KOPT-K1 (cell line): Measurements from ENCODE around the gene IFITM5.
A peak's percentile ranks its signal among the peaks of the same experiment; 100 is the strongest.
"Not testable (repeated sequence)": the region's sequence is repeated elsewhere in the genome, so short reads cannot be mapped to it uniquely, and the experiment has no call there.

ENCODE experiments used
- H3K27ac ChIP-seq: fragments of 200-600 bp; sonication (generic); 2 replicates; pipeline ENCODE4 v1.5.1; 2016; ENCODE audit warnings: antibody characterized with exemption, mild to moderate bottlenecking, low read depth, low read length; ENCODE audit not compliant: poor library complexity, severe bottlenecking
- H3K36me3 ChIP-seq: fragments of 200-600 bp; sonication (generic); 2 replicates; pipeline ENCODE4 v1.5.1; 2017; ENCODE audit warnings: antibody characterized with exemption, mild to moderate bottlenecking, low read length, moderate library complexity; ENCODE audit not compliant: insufficient read depth
- H3K9me3 ChIP-seq: fragments of 200-600 bp; sonication (generic); 2 replicates; pipeline ENCODE4 v1.5.1; 2017; ENCODE audit warnings: antibody characterized with exemption, low read length, mild to moderate bottlenecking; ENCODE audit not compliant: insufficient read depth, poor library complexity, severe bottlenecking

The IFITM5 gene

DNA sequence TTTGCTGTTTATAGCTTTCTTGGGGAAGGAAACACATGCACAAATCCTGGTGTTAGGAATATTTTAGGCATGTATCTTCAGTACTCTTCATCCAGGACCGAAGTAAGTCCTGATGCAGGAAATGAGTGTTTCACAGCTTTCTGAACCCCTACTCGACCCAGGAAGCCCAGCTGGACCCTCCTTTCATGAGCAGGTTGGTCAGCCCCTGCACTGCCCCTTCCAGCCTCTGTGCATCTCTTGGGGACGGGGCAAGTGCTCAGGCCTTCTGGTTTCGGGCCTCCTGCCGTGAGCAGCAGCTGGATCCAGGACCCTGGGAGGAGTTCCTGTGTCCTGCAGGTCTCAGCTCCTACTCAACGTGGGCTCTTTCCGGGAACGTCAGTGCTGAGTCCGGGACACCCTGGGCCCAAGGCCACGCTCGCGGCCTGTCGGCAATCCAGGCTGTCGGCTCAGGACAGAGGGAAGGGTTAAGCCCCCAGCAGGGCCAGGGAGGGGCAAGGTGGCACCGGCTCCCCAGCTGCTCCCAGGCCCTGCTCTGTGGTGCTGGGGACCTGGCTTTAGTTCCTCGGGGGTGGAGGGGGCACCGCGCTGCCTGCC is 10.8 kb upstream of the IFITM5 start:
- H3K36me3 ChIP-seq, H3K9me3 ChIP-seq: not testable (repeated sequence)
- H3K27ac ChIP-seq = peak overlapping the region; percentile 37

DNA sequence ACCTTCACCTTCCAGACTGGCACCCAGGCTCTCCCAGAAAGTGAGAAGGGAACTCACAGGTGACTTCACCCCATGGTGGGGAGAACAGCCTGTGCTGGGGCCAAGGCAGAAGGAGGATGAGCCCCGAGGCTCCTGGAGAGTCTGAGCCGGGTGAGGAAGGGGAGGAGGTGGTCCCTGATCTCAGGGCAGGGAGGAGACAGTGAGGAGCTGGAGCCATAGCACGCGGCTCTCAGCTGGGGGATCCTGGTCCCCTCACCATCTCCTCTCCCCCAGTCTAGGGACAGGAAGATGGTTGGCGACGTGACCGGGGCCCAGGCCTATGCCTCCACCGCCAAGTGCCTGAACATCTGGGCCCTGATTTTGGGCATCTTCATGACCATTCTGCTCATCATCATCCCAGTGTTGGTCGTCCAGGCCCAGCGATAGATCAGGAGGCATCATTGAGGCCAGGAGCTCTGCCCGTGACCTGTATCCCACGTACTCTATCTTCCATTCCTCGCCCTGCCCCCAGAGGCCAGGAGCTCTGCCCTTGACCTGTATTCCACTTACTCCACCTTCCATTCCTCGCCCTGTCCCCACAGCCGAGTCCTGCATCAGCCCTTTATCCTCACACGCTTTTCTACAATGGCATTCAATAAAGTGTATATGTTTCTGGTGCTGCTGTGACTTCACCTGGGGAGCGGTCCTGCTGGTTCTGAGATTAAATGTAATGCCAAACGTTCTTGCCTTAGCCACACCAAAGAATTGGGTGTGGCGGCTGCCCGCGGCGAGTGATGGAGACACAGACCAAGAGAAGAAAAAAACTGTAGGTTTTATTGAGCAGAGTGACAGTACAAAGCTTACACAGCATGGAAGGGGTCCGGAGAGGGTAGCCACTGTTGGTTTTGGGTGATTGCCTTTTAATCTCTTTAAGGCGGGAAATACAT is 9.7 kb upstream of the IFITM5 start:
- H3K36me3 ChIP-seq, H3K9me3 ChIP-seq: not testable (repeated sequence)
- H3K27ac ChIP-seq = peak overlapping the region; percentile 30

DNA sequence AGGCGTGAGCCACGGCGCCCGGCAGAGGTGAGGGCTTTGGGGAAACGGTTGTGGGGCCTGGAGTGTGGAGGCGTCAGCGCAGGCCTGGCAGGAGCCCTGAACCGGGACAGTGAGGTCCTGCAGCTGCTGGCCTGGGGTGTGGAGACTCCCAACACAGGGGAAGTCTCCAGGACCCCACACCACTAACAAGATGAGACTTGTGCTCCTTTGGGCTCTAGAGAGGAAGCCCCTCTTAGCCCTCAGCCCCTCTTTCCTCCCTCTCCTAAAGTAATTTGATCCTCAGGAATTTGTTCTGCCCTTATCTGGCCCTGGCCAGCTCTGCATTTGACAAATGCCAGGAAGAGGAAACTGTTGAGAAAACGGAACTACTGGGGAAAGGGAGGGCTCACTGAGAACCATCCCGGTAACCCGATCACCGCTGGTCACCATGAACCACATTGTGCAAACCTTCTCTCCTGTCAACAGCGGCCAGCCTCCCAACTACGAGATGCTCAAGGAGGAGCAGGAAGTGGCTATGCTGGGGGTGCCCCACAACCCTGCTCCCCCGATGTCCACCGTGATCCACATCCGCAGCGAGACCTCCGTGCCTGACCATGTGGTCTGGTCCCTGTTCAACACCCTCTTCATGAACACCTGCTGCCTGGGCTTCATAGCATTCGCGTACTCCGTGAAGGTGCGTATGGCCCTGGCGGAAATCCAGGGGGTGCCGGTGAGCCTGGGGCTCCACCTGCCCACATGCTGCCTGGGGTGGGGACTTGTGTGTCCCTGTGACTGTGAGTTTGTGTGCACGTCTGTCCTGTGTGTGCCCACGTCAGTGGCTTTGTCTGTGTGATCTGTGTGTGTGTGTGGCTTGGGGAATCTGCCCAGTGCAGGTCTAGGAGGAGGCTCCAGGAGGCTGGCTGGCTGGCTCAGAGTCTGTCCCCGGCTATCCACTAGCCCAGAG is 8.7 kb upstream of the IFITM5 start, which contains the start of gene IFITM2:
IFITM2 (plus strand) TSS at position 51 of the 943 bp plus-strand sequence; CDS start at position 428, 377 bp downstream.
- H3K36me3 ChIP-seq, H3K9me3 ChIP-seq: not testable (repeated sequence)
- peak within 1 kb of the TSS; percentile 23 for H3K27ac ChIP-seq

DNA sequence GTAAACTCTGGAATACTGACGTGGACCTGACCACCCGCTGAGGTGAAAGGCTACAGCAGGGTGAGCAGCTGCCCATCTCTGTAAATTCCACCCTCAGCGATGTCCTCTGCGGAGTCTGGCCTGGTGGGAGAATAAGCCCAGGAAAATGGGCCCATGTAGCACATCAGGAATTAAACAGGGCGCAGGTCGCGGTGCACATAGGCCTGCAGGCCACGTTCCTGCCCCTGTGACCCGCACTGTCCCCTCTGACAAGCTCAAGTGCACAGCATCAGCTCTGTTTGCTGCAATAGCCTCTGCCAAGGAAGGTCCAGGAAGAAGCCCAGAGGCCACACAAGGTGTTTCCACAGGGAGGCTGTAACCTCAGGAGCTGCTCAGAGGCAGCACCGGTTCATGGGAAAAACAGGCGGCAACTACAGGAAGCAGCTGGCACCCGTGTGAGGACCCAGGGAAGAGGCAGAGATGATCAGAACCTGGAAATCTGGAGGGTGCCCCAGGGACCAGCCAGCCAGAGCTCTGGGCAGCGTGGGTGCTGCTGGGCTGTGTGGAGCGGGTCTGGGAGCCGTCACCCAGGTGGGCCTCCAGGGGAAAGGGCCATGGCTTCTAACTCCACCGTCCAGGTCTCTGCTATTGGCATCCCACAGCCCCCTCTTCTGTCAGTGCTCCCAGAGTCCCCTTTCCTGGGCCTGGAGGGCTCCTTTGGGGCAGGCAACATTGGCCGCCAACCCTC is 7.5 kb upstream of the IFITM5 start:
- no peaks in the 10 kb centered on the region for H3K36me3 ChIP-seq
- H3K27ac ChIP-seq = no peak overlapping the region
- no peaks in the 10 kb centered on the region for H3K9me3 ChIP-seq

DNA sequence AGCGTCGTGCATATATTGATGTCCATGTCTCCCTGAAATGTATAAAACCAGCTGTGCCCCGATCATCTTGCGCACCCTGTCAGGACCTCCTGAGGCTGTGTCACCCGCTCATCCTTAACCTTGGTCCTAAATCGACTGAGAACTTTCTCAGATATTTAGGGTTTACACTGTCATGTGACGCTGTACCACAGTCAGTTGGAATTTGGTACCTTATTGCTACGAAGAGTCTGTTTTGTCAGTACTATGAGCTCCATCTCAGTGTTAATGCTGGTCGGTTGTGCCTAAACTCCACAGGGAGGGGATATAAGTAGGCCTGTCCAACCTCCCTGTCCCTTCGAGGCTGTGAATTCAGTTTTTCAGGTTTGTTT is 6.5 kb upstream of the IFITM5 start:
- Histone ChIP-seq H3K27ac (no peak overlapping the region), H3K9me3 (no peaks in the 10 kb centered on the region), H3K36me3 (no peaks in the 10 kb centered on the region)

DNA sequence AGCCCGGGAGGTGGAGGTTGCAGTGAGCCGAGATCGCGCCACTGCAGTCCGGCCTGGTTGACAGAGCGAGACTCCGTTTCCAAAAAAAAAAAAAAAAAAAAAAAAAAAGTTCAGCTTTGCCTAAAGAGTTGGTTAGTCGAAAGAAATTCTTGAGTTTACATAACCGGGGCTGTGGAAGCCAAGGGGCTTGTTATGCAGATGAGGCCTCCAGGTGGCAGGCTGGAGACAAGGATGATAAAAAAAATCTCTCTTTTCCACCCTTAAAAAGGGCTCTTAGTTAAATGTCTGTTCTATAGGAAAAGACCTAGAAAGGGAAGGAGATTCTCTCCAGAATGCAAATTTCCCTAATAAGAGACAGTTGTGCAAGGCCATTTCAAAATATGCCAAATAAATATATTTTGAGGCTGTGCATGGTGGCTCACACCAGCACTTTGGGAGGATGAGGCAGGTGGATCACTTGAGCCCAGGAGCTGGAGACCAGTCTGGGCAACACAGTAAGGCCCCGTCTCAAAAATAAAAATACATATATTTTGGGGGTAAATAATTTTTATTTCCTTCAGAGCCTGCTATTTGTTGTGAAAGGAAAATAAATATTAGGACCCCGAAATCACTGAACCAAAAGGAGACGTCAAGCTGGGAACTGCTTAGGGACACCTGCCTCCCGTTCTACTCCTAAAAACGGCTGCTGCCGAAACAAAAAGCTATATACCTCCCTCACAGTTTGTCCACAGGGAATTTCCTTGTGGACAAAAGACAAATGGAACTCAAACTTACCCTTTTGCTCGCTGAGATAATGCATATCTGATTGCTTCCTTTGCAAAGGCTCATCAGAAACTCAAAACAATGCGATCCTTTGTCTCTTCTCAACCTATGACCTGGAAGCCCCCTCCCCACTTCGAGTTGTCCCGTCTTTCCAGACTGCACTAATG is 5.9 kb upstream of the IFITM5 start:
- Histone ChIP-seq H3K36me3 (no peaks in the 10 kb centered on the region), H3K9me3 (no peaks in the 10 kb centered on the region), H3K27ac (no peak overlapping the region)

DNA sequence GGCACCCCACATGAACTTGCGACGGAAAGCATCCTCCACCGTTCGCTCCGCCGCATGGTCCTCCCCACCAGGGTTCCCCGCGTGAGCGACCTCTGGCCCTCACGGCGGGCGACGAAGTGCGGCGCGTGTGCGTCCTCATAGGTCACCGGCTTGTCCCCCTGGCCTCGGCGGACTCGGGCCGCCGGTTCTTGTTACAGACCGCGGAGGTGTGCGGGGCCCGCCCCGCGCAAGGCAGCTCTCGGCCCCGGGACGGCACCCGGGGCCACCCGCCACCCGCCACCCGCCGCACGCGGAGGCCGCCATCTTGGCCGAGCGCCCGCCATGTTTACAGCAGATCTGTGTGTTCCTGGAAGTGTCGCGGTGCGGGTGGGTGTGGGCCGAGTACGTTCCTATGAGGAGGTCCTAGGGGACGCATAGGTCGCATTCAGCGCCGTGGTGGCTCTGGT is 4.8 kb upstream of the IFITM5 start:
- Histone ChIP-seq H3K36me3 (no peaks in the 10 kb centered on the region), H3K9me3 (no peaks in the 10 kb centered on the region), H3K27ac (no peak overlapping the region)

DNA sequence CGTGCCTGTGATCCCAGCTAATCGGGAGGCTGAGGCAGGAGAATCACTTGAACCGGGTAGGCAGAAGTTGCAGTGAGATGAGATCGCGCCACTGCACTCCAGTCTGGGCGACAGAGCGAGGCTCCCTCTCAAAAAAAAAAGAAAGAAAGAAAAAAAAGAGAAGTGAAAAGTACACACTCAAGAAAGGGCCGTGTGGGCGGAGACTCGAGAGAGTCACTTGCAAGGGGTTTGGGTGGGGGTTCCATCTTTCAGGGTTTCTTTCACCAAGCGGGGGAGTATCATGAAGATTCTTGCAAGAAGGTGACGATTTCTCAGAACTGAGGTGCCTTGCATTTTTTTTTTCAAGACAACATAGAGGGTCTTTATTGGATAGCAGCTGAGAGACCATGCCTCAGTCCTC is 4.0 kb upstream of the IFITM5 start:
- H3K9me3 ChIP-seq = no peaks in the 10 kb centered on the region
- H3K36me3 ChIP-seq = no peaks in the 10 kb centered on the region
- no peak overlapping the region for H3K27ac ChIP-seq

DNA sequence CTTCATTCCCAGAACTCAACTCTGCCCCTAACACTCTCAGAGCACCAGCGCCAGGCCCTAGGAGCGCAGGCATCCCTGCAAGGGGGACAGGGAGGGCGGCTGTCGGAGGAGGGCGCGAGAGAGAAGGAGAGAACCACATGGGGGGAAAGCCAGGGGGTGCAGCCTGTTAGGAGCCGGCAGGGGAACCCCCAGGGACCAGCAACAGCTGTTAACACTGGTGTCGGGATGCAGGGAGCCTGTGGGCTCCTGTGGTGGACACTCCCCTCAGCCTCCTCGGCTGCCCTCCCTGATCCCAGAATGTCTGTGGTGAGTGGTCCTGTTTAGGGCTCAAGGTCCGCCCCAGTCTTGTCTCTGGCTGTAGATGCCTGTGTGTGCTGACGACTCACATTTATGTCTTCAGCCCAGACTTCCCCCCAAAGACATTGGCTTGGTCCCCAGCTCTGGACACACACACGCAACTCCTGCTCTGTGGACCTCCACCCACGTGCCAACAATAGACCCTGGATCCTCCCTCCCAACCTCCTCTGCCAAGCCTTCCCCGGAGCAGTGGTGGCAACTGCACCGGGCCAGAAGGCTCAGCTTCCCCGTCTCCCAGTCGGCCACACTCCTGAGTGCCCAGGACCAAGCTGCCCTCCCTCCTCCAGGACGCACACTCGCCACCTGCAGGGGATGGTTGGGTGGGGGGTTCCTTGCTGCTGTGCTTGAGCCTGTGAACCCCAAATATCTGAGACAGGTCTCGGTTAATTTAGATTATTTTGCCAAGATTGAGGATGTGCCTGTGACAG is 817 bp upstream of the IFITM5 start:
- peaks cover 16% of the 10 kb centered on the region for H3K36me3 ChIP-seq
- no peak overlapping the region for H3K27ac ChIP-seq
- no peaks in the 10 kb centered on the region for H3K9me3 ChIP-seq

DNA sequence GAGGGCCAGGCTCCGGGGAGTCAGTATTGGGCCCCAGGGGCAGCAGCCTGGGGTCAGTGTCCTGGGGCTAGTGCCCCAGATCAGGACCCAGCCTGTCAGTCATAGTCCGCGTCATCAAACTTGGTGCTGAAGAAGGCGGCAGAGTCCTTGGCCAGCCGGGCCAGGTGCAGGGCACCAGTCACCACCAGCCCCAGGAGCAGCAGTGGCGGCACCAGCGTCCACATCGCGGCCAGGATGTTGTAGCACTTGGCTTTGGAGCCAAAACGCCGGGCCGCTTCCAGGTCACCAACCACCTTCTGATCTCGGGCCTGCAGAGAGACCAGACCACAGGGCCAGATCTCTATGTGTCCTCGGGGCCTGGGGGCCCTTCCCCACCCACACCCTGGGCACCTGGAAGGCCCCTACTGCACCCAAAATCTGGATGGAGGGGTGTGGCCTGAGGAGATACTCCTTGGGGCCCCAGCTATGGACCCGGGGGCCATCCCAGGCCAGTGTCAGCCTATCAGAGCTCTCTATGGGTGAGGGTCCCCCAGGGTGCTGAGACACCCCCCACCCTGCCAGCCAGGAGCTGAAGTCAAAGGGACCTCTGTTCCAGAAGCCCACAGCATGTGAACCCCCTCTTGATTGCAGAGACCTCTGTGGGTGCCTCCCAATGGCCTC is 790 bp downstream of the IFITM5 start:
- Histone ChIP-seq H3K9me3 (no peaks in the 10 kb centered on the region), H3K27ac (no peak overlapping the region), H3K36me3 (peaks cover 32% of the 10 kb centered on the region)

DNA sequence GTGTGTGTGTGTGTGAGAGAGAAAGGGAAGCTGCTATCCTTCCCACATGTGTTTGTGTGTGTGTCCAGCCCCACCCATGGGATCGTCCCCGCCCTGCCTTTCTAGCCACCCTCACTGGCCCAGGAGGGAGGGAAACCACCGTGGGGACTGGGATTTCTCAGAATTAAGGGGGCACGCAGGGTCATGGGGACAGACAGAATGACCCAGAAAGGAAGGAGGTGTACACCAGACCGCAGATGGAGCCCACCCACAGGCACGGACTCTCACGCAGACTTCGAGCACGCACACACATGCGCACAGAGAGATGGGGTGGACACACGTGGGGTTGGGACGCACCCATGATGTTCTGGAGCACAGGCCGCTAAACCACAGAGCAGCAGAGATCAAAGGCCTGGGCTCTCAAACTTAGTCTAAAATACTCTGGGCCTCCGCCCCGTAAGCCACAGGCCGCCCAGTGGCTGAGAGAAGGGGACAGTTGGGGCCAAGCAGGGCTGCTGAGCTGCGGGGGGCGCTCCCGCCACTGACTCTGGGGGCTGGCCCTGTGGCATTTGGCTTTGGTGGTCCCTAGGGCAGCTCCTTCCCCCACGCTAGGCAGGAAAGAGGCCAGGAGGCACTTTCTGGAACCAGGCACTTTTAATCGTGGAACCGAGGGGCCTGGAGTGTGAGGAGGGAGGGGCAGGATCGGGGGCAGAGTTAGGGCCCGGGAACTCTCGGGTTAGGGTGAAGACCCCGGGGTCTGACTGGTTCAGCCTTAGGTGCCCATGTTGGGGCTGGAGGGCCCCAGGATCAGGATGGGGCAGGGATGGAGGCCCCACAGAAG is 1.5 kb downstream of the IFITM5 start:
- Histone ChIP-seq H3K36me3 (peaks cover 39% of the 10 kb centered on the region), H3K27ac (no peak overlapping the region), H3K9me3 (no peaks in the 10 kb centered on the region)

DNA sequence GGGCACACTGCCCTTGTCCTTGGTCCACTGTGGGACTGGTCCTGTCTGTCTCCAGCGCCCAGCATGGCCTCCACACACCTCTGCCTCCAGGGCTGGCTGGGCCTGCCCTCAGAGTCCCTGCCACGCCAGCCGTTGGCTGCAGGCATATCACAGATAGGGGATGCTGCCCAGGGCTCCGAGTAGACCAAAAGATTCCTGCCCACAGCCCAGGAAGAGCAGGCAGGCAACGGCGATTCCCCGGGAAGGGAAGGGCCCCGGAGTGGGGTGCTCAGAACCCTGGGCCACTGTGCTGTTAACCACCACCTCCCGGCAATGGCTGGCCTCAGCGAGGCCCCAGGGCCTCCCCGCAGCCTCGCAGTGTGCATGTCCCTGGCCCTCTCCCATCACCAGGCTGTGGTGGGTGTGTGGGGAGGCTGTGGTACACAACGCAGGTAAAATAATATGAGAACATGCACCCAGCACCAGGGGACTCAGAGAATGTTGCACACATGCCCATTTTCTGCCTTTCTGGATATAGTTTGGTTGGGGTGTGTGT is 2.2 kb downstream of the IFITM5 start:
- peaks cover 46% of the 10 kb centered on the region for H3K36me3 ChIP-seq
- H3K27ac ChIP-seq = no peak overlapping the region

More for the DNA sequence above, 2.2 kb downstream of the IFITM5 start:
- H3K9me3 ChIP-seq = no peaks in the 10 kb centered on the region
